Thymus (tissue), 11 donors: ENCODE measurements around the gene CHURC1. TPM values are rescaled to one million over a fixed set of nuclear protein-coding genes. Genes with fewer than 3 reads are reported as not detected.

Experiments
- DNase-seq, 9 donors: peaks; one replicate each; pipeline ENCODE4 v3.0.0-alpha.2; 2013; ENCODE audit warnings: low spot score in 9 of 9, low read depth in 6 of 9, missing footprints in 1 of 9
- H3K27ac ChIP-seq, 2 donors: one replicate each; pipeline ENCODE4 v1.5.1; 2013; ENCODE audit warnings: control low read depth in 1 of 2, low read depth in 1 of 2, low read length in 1 of 2, mild to moderate bottlenecking in 1 of 2, moderate library complexity in 1 of 2
- H3K27me3 ChIP-seq, 2 donors: one replicate each; pipeline ENCODE4 v1.5.1; 2013; ENCODE audit warnings: low read length in 1 of 2; ENCODE audit not compliant: control insufficient read depth in 2 of 2, insufficient read depth in 1 of 2
- H3K36me3 ChIP-seq, 2 donors: one replicate each; pipeline ENCODE4 v1.5.1; 2013; ENCODE audit warnings: low read length in 1 of 2, mild to moderate bottlenecking in 1 of 2, moderate library complexity in 1 of 2; ENCODE audit not compliant: control insufficient read depth in 2 of 2, insufficient read depth in 2 of 2
- H3K4me1 ChIP-seq, 2 donors: one replicate each; pipeline ENCODE4 v1.5.1; 2013; ENCODE audit warnings: low read length in 2 of 2; ENCODE audit not compliant: control insufficient read depth in 2 of 2, insufficient read depth in 2 of 2
- H3K4me3 ChIP-seq, 2 donors: one replicate each; pipeline ENCODE4 v1.5.1; 2013; ENCODE audit warnings: low read length in 2 of 2, control low read depth in 1 of 2, mild to moderate bottlenecking in 1 of 2
- H3K9me3 ChIP-seq, 2 donors: one replicate each; pipeline ENCODE4 v1.5.1; 2013; ENCODE audit warnings: low read length in 1 of 2, mild to moderate bottlenecking in 1 of 2; ENCODE audit not compliant: control insufficient read depth in 2 of 2, insufficient read depth in 1 of 2
- WGBS: extraction: QIAGEN DNeasy Blood & Tissue Kit; methylation state at CpG from one replicate; pipeline ENCODE4 v1.1.7; 2013; 5-methylcytosine and 5-hydroxymethylcytosine counted together
- polyA plus RNA-seq: library from polyadenylated mRNA; stranded (reverse); fragments of 200-250 nt; gene quantifications from one replicate; pipeline ENCODE4 v1.2.3, GENCODE V29; 2013
- total RNA-seq: library from RNA; stranded (reverse); fragments of 120-200 nt; gene quantifications from one replicate; pipeline ENCODE4 v1.2.4, GENCODE V29; 2013
- donor health status: healthy.

The CHURC1 gene
- total and polyA plus RNA-seq, 2 donors, result 55.1 to 93.7 TPM

DNA sequence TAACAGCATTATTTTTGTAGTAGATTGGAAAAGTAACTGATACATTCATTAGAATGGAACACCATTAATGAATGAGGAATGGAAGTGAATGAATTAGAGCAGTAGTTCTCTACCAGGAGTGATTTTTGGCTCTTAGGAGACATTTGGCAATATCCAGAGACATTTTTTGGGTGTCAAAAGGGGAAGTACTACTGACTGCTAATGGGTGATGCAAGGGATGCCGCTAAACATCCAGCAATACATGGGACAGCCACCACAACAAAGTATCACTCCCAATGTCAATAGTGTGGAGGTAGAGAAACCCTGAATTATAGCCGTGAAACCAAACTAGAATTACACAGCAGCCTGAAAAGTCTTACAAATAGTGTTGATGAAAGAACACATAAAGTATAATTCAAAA is 1.5 kb downstream of the CHURC1 start:
- Histone ChIP-seq H3K36me3 (peaks cover 0 to 3% of the 10 kb centered on the region in 2 donors), H3K4me1 (peaks cover 7 to 10% of the 10 kb centered on the region in 2 donors), H3K9me3 (no peaks in the 10 kb centered on the region), H3K27ac (no peak overlapping the region), H3K4me3 (no peak overlapping the region), H3K27me3 (no peaks in the 10 kb centered on the region)
- DNase-seq, result no peak
- WGBS, result 96% methylated on average over 2 of the region's 2 CpGs

DNA sequence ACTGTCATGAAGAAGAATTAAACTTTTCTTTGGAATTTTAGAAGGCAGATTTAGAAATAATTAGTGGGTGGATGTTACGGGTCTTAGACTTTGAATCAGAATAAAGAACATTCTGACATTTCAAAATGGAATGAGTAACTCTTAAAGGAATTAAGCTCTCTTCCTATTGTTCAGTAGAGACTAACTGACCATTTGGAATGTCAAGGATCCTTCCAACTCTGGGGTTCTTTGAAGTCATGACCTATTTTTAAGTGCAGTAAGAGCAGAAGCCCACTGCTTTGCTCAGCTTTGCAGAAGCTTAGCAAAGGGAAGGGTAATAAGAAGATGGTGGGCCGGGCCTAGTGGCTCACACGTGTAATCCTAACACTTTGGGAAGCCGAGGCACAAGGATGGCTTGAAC is 4.0 kb downstream of the CHURC1 start:
- peaks cover 7 to 10% of the 10 kb centered on the region in 2 donors for H3K4me1 ChIP-seq
- H3K9me3 ChIP-seq, result no peaks in the 10 kb centered on the region
- no peaks in the 10 kb centered on the region for H3K27me3 ChIP-seq
- H3K36me3 ChIP-seq, result peaks cover 3% of the 10 kb centered on the region in 2 donors
- H3K4me3 ChIP-seq, result no peak overlapping the region
- over 99% methylated on average over 4 of the region's 4 CpGs for WGBS
- no peak for DNase-seq
- H3K27ac ChIP-seq, result no peak overlapping the region

DNA sequence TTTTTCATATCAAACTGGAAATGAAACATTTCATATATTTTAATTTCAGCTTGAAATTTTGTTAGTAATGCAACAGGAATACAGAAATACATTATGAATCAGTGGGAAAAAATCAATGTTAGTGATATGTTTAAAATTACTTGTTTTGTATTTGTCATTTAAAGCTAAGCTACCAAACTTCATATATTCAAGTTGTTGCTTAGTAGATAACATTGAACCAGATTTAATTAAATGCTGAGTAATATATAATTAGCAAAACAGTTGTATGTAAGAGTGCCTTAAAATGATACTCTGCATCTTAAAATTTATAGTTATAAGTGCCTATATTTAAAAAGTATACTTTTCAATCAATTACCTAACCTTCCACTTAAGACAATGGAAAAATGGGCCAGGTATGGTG is 5.0 kb downstream of the CHURC1 start:
- no peaks in the 10 kb centered on the region for H3K9me3 ChIP-seq
- DNase-seq, result no peak
- H3K27me3 ChIP-seq, result no peaks in the 10 kb centered on the region
- no peak overlapping the region for H3K27ac ChIP-seq
- H3K4me3 ChIP-seq, result no peak overlapping the region
- H3K4me1 ChIP-seq, result peaks cover 4 to 5% of the 10 kb centered on the region in 2 donors
- H3K36me3 ChIP-seq, result peaks cover 3 to 10% of the 10 kb centered on the region in 2 donors

DNA sequence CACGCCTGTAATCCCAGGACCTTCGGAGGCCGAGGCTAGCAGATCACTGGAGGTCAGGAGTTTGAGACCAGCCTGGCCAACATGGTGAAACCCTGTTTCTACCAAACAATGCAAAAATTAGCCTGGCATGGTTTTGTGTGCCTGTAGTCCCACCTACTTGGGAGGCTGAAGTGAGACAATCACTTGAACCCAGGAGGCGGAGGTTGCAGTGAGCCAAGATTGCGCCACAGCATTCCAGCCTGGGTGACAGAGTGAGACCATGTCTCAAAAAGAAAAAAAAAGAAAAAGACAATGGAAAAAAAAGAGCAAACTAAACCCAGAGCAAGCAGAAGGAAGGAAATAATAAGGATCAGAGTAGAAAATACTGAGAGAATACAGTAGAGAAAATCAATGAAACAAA is 5.4 kb downstream of the CHURC1 start:
- WGBS, result 98% methylated on average over 5 of the region's 5 CpGs
- H3K27me3 ChIP-seq, result no peaks in the 10 kb centered on the region
- H3K36me3 ChIP-seq, result peaks cover 3 to 13% of the 10 kb centered on the region in 2 donors
- no peak for DNase-seq
- no peak overlapping the region for H3K4me3 ChIP-seq
- H3K9me3 ChIP-seq, result no peaks in the 10 kb centered on the region
- H3K4me1 ChIP-seq, result peaks cover 4 to 5% of the 10 kb centered on the region in 2 donors
- H3K27ac ChIP-seq, result no peak overlapping the region

DNA sequence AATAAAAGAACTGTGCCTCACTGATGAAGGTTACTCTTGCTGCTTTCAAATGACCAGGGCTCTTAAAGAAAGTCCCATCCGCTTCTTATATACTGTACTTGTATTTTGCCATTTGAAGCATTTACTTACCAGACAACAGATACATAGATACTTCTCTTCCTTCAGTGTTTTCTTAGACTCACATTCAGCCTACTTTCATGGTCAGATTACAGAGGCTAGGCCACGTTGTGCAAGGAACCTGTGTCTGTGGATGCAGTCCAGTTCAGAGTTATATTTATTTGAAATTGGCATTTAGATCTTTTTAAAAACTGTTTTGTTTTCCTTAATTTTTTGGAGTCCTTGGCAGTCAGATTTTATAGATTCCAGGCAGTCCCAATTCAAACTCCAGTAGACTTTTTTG is 6.2 kb downstream of the CHURC1 start:
- peaks cover 10 to 20% of the 10 kb centered on the region in 2 donors for H3K36me3 ChIP-seq
- no peak overlapping the region for H3K4me3 ChIP-seq
- no peak for DNase-seq
- 96% methylated on average over 2 of the region's 2 CpGs for WGBS
- H3K9me3 ChIP-seq, result no peaks in the 10 kb centered on the region
- H3K27me3 ChIP-seq, result no peaks in the 10 kb centered on the region
- H3K27ac ChIP-seq, result no peak overlapping the region
- no peaks in the 10 kb centered on the region for H3K4me1 ChIP-seq

DNA sequence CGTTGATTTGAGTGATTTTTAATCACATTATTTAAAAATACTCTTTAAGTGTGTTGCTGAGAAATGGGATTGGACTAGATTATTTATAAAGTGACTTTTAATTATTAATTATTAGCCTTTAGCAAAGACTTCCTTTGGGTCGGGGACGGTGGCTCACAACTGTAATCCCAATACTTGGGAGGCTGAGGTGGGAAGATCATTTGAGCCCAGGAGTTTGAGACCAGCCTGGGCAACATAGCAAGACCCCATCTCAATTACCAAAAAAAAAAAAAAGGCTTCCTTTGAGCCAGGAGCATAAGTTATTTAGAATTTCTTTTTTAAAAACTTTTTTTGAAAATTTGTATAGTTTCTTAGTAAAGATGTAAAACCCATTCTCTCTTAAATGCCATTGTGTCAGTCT is 8.8 kb downstream of the CHURC1 start:
- no peak for DNase-seq
- peaks cover 0 to under 1% of the 10 kb centered on the region in 2 donors for H3K4me1 ChIP-seq
- H3K27ac ChIP-seq, result no peak overlapping the region
- H3K9me3 ChIP-seq, result no peaks in the 10 kb centered on the region
- H3K36me3 ChIP-seq, result peaks cover 21 to 42% of the 10 kb centered on the region in 2 donors
- 98% methylated on average over 3 of the region's 3 CpGs for WGBS
- H3K4me3 ChIP-seq, result no peak overlapping the region
- no peaks in the 10 kb centered on the region for H3K27me3 ChIP-seq

DNA sequence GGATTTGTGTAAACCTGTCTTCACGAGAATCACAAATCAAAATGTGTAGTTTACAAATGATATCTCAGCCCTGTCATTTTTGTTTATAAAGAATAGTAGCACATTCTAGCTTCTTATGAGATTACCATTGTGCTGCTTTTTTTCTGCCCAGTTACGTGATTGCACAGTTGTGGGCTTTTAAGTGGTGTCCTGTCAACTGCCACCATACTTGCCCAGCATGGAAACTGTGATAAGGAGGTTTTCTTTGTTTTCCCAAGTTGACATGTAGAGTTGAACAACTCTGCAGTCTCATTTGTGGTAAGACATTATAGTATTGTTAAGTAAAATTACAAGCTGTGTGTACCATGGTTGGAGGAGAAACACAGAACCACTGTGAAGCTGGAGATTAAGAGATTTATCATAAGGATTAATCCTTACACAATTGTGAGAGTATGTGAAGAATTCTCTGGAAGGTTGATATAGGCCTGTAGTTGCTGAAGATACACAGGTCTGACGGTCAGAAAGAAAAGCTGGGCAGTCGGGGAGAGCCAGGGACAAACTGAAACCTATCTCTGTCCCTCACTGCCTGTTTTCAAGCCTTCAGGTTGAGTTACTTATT is 12.2 kb downstream of the CHURC1 start:
- peak overlapping the region; percentile 28 to 77 for H3K27ac ChIP-seq
- WGBS, result 69% methylated on average over 4 of the region's 4 CpGs
- no peak overlapping the region for H3K4me3 ChIP-seq
- peaks cover 27 to 69% of the 10 kb centered on the region in 2 donors for H3K36me3 ChIP-seq
- H3K4me1 ChIP-seq, result peaks cover 16 to 20% of the 10 kb centered on the region in 2 donors
- no peak for DNase-seq
- no peaks in the 10 kb centered on the region for H3K27me3 ChIP-seq
- H3K9me3 ChIP-seq, result no peaks in the 10 kb centered on the region

DNA sequence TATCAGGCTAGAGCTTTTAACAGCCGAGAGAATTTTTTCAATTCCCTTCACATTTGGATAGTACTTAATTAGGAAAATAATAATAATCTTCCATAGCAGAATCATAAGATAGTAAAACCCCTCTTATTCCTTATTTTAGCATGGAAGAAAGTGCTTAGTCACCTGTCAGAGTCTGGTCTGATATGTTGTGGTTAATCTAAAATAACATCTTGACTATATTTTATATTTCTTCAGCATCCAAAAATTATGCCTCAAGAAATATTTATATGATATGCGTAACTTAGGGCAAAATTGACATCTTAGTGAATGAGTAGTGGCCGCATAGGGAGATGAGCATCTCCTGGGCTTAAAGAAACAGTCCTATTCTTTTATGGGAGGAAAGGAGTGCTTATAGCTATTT is 12.8 kb downstream of the CHURC1 start:
- no peaks in the 10 kb centered on the region for H3K9me3 ChIP-seq
- peaks cover 16 to 20% of the 10 kb centered on the region in 2 donors for H3K4me1 ChIP-seq
- WGBS, result 75% methylated on average over 3 of the region's 3 CpGs
- no peak overlapping the region for H3K4me3 ChIP-seq
- H3K27me3 ChIP-seq, result no peaks in the 10 kb centered on the region
- H3K27ac ChIP-seq, result no peak overlapping the region
- no peak for DNase-seq
- peaks cover 27 to 67% of the 10 kb centered on the region in 2 donors for H3K36me3 ChIP-seq

DNA sequence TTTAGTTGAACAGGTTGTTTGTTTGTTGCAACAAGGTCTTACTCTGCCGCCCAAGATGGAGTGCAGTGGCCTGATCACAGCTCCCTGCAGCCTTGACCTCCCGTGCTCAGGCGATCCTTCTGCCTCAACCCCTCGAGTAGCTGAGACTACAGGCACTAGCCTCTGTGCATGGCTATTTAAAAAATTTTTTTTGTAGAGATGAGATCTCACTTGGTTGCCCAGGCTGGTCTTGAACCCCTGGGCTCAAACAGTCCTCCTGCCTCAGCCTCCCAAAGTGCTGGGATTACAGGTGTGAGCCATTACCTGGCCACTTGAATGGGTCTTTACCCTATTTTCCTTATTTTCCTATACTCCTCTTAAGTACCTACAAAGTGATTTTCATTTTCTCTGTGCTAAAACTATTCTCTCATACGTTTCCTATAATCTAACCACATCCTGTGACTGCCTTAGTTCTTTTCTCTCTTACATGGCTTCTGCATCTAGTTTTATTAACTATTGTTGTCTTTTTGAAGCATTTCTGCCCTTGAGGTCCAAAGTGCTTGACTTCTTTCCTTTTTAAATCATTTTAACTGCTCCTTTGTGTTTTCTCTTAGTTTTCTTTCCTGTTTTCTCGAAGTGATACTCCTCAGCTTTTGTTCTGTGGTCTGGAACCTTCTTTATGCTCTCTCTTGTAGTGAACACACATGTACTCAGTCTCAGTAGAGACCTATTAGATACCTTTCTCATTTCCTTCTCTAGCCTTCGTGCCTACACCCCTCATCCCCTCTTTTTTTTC is 14.2 kb downstream of the CHURC1 start:
- Histone ChIP-seq H3K27me3 (no peaks in the 10 kb centered on the region), H3K4me1 (peaks cover 16 to 20% of the 10 kb centered on the region in 2 donors), H3K4me3 (peak overlapping the region in 1 of 2 donors; percentile 7), H3K36me3 (peaks cover 36 to 80% of the 10 kb centered on the region in 2 donors), H3K9me3 (no peaks in the 10 kb centered on the region), H3K27ac (peak overlapping the region; percentile 94 to 95)
- DNase-seq, result peak; percentile 41 to 87 (median 65)
- 52% methylated on average over 7 of the region's 7 CpGs for WGBS
